NB4 (cell line): ENCODE measurements around the gene GALNT2.

Experiments used
- TF ChIP-seq, protein P1 (sequence below): IDR thresholded peaks from 2 replicates; pipeline ENCODE4 v1.6.1; 2011; ENCODE audit warnings: low read depth, low read length
- TF ChIP-seq, protein P2 (sequence below): IDR thresholded peaks from one replicate; pipeline ENCODE4 v1.5.1; 2012; ENCODE audit warnings: low read depth, low read length

DNA sequence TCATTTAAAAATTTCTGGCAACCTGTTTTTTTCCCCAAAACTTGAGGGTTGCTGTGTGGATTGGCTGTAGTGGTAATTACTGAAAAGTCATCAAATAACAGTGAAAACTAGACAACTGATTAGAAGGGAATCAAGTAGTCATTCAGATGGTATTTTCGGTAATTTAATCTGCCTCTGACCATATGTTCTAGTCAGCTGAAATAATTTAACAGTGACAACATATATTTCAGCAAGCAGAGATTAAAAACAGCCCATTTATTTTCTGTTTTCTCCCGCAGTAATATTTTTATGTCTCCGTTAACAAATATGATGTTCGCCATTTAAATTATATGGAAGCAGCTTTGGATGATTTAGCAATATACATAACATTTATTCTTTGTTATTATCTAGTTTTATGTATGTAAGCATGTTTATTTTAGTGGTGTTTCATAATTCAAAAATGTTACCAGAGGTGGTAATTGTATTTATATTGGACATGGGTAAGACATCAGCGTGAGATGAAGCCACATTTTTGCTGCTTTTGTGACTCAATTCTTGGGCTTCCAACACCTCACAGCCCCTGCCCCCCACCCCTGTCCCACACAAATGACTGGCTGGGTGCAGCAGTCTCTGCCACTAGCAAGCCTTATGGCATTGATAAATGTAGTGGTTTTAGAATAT lies 104.4 kb downstream of the GALNT2 start:
- TF ChIP-seq, protein P1, sequence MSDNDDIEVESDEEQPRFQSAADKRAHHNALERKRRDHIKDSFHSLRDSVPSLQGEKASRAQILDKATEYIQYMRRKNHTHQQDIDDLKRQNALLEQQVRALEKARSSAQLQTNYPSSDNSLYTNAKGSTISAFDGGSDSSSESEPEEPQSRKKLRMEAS: no peak
- TF ChIP-seq, protein P2, sequence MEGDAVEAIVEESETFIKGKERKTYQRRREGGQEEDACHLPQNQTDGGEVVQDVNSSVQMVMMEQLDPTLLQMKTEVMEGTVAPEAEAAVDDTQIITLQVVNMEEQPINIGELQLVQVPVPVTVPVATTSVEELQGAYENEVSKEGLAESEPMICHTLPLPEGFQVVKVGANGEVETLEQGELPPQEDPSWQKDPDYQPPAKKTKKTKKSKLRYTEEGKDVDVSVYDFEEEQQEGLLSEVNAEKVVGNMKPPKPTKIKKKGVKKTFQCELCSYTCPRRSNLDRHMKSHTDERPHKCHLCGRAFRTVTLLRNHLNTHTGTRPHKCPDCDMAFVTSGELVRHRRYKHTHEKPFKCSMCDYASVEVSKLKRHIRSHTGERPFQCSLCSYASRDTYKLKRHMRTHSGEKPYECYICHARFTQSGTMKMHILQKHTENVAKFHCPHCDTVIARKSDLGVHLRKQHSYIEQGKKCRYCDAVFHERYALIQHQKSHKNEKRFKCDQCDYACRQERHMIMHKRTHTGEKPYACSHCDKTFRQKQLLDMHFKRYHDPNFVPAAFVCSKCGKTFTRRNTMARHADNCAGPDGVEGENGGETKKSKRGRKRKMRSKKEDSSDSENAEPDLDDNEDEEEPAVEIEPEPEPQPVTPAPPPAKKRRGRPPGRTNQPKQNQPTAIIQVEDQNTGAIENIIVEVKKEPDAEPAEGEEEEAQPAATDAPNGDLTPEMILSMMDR: no peak
